Lung microvascular endothelial cell (primary cell): ENCODE data around the gene DGKB. TPM values are rescaled to one million over a fixed set of nuclear protein-coding genes. Genes with fewer than 3 reads are reported as not detected.

Source experiments
- DNase-seq, 2 donors: peaks; one replicate each; pipeline versions ENCODE4 v3.0.0 to v3.0.0-alpha.2; 2010; ENCODE audit warnings: low read depth in 2 of 2
- total RNA-seq: library from RNA; depleted of rRNA; stranded (reverse); fragments of >200 nt; gene quantifications from 2 replicates; pipeline ENCODE4 v1.2.1, GENCODE V29; 2014

DGKB gene
- total RNA-seq, 1 donor from 2014 or later: not detected

DNA sequence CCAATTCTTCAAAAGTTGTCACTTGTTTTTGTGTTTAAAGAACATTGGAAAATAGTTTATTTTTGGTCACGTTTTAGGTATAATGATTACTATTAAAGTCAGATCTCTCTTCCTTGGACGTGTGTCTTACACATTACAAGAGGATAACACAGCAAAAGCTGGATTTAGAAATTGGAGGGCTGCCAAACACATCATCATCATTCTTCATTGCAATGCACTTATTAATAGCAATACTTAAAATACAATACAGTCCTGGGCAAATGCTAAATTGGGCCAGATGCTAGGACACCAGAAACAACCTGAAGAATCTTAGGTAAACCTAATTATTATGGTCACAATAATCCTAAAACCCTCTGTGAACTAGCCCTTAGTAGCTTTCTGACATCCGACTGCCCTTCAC is 303.6 kb downstream of the DGKB start:
- DNase-seq: no peak

DNA sequence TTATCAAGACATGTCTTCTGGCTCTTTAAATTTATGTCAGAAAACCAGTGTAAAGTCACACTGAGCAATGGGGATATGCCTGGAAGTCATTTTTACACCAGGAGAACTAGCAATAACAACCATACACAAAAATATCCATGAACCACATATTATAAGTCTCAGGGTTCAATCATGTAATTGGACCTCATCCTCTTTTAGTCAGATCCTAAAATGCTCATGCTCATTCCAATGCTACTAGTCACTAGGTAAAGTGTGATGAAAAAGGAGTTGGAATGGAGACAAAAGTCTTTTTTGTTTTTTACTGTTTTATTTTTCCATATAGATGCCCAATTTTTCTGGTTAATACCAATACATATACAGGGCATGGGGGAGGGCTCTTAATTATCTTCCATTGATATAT is 306.1 kb downstream of the DGKB start:
- no peak for DNase-seq

DNA sequence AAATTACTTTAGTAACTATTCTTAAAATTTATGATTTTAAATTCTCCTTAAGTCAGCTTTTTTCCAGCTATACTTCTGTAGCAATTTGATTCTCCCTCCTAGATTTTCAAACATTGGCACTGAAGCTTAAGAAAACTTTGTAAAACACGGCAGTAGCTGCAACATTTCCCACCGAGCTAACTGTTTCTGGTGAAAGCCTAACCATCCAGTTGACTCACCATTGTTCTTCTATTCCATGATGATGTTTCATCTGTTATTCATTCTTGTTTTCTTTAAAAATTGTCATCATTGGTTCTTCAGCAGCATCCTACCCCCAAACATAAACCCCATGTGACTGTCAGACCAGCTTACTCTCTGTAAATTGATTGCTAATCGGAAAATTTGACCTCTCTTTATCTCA is 312.3 kb downstream of the DGKB start:
- no peak for DNase-seq

DNA sequence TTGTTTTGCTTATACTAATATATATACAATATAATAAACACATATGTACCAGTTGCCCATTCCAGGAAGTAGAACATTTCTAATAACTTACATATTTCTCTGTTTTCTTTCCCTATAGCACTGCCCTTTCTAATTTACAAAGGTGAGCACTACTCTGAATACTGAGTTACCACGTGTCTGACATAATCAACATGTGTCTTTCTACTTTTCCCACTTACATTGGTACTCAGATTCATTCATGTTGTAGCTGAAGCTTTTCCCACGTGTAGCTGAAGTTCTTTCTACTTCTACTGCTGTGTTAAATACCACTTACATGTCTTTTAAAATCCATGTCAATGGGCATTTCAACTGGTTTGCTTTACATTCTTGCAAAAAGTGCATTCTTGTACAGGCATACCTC is 317.3 kb downstream of the DGKB start:
- DNase-seq: no peak

DNA sequence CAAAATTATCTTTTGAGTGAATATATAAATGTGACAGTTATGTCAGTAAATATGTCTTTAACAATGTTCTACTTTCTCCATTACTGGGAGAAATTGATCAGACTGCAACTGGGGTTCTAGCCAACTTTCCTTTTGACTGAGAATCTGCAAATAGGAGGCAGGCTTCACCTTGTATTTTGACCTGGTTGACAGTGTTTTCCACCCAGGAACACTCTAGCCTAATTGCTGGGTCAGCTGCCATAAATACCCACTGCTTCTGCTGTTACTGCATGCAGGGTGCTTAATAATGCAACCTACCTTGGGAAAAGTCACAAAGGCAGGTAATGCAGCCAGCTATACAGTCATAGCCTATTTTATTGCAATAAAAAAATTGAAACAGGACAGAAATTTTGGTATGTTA is 319.0 kb downstream of the DGKB start:
- no peak for DNase-seq

DNA sequence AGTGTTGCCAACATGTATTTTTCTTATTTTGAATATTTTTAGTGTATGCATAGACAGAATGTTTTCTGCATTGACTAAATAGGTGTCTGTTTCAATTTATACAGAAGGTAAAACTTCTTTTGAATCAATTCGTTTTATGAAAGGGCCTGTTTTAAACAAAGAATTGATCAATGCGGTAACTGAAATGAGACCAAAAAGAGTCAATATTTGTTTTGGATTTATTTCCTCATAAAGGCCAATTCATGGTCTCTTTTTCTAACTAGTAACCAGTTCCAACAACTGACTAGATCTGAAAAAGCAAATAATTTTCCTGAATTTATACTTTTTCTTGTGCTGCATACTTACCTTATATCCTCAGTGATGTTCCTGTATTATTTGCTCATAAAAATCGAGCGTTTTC is 320.5 kb downstream of the DGKB start:
- no peak for DNase-seq

DNA sequence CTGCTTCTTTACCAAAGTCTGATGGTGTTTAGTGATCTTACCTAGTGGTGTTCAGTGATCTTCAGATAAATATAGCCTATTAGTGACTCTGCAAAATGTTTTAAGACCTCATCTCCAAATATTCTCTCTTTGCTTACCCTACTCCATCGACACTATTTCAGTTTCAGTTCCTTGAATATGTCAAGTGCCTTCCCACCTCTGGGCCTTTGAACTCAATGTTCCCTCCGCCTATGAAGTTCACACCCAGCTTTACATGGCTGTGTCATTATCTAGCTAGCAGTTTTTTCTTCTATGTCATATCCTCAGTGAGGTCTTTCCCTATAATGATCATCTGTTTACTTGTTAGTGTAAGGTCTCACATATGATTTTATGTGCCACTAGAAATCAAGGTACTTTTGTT is 322.6 kb downstream of the DGKB start:
- DNase-seq: no peak

DNA sequence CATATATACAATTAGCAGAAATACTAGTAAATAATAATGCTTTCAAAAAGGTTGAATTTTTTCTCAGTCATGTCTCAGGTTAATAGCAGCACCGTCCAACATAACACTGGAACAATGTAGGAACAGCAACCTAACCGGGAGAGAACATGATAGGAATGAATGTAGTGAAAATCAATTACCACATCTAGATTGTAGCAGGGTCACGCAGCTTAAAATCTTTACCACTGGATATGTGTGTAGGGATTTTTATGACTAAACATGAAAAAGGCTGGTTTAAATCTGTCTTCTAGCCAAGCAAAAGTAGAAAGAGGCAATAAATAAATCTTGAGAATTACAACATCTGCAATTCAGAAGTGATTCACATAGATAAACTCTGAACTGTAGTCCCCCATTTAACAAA is 326.0 kb downstream of the DGKB start:
- no peak for DNase-seq

DNA sequence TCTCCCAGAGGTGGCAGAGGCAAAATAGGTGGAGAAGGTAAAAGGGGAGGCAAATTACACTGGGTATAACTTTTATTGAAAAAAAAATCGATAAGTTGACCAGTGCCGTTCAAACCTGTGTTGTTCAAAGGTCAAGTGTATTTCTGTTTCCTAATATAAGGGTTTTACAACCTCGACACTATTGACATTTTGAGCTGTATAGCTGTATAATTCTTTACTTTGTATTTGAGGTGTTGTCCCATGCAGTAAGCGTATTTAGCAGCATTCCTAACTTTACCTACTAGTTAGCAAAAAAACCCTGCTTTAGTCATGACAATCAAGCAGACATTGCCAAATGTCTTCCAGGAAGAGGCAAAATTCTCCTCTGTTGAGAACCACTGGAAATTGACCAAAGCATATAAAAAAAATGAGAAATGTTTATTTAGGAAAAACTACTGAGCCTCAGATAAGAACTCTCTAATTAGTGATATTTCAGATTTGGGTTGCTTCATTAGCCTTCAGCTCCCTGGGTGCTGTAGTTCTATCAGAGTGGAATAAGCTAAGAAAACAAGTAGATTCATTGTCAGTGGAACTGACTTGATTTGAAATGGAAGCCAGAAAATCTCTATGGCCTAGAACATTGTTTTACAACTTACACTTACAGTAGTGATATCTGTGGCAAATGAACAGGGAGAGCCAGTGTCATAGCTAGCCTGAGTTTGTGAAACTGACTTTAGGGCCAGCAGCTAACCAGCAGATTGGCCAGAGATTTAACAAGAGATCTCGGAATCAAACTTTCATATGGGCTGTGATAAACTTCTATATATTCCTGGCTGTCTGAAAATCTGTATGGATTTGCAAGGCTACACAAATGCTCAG is 331.6 kb downstream of the DGKB start:
- no peak for DNase-seq

DNA sequence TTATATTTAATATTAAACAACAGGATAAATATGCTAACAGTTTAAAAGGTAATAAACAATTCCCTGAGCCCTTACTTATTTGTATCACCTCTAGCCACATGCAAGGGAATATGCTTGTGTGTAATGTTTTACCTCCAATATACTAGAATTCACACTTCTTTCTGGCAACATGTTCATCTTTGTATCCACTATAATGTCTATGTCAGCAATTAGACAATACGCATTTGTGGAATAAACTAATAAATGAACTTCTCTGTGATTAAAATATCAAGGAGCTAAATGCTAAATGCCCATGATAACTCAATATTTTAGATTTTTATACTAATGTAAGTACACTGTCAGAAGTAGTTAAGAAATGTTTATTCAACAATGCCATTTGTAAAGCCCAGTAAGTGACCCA is 350.5 kb downstream of the DGKB start:
- no peak for DNase-seq

DNA sequence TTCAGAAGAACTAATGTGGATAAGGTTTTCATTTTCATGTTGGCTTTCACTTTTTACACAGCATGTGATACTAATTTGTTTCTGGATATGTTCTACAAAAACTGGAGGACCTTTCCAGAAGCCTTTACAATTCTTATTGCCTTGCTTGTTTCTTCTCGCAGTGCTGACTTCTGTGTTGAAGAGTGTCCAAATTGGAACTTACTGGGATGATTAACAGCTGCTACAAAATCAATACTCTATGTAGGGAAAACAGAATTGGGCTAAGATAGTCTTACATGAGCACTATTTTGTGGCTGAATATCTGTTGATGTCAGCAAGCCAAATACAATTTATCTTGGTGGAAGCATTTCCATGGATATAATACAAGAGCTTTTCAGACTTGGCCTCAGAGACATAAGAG is 351.2 kb downstream of the DGKB start:
- no peak for DNase-seq

DNA sequence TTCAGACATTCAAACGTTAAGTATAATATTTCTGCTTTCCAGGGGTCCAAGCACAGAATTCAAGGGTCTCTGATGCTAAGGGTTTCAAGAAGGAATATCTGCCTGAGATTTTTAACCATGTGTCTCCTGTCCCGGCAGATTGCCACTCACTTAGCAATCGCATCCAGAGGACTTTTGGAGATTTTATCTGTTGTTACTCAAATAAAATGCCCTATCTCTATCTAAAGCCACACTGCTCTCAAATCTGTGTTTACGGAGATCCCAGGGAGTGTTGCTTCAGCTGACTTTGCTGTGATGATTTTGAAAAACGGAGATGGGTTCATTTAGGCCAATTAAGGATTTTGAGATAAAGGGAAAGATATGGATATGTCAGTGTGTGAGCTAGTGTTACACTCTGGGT is 359.9 kb downstream of the DGKB start:
- no peak for DNase-seq

DNA sequence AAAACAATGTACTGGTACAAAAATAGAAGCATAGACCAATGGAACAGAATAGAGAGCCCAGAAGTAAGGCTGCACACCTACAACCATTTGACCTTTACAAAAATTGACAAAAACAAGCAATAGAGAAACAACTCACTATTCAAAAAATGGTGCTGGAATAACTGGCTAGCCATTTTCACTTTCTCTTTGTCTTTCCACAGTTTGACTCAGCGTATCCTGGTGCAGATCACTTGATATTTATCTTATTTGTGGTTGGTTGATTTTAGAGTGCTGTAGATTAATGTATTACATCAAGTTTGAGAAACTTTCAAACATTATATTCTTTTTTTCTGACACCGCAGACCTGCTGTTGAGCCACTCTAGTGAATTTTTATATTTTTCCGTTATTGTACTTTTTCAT is 381.4 kb downstream of the DGKB start:
- no peak for DNase-seq

DNA sequence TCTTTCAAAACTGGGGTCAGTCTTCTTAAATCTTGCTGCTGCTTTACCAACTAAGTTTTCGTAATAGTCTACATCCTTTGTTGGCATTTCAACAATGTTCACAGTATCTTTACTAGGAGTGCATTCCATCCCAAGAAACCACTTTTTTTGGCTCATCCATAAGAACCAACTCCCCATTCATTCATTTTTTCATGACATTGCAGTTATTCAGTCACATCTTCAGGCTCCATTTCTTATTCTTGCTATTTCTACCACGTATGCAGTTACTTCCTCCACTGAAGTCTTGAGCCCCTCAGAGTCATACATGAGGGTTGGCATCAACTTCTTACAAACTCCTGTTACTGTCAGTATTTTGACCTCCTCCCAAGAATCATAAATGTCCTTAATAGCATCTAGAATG is 392.3 kb downstream of the DGKB start:
- no peak for DNase-seq

DNA sequence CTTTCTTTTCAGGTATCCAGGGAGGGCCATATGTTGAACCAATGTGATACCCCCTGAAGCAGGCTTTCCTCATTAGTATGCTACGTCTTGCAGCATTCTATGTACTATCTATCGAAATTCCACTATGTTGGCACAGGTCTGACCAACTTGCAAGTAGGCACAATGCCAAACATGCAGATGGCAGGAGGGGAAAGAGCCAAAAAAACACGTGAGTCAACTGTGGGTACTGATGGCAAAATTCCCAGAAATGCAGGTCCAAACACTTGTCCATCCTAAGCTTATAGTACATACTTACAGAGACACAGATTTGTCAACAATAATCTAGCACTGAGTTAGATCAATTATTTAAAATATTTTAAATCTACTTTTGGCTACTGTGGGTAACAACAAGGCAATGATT is 394.9 kb downstream of the DGKB start:
- no peak for DNase-seq

DNA sequence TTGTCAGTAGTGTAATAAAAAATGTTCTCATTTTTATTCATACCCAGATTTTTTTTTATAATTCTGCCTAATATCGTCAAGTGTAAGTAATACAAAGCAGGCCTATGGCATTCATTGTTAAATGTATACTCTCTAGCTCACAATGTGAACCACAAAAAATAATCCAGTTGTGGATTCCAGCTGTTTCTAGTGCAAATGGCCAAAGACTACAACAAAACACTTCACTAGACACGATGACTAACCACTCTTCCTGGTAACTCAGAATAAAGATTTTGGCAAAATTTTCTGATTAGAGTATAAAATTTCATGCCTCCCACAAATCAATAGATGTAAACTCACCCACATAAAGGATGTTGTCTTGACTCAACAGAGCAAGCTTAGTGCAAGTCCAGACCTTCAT is 396.6 kb downstream of the DGKB start:
- DNase-seq: no peak

DNA sequence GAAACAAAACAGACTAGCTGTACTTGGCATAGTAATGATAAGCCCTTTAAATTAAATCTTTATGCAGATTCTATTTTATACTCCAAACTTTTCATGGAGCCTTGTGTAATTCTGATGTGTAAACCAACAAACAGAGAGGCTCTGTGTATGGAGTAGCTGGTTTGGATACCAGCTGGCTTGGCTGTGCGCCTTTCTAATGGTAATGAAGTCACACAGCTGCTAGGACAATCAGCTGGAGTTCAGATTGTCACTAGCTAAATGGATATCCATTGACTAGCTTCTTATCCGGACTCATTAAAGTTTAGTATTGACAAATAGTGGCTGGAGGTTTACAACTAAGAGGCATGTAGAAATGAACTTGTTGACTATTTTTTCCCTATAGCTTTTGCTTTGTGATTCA is 398.4 kb downstream of the DGKB start:
- DNase-seq: no peak

DNA sequence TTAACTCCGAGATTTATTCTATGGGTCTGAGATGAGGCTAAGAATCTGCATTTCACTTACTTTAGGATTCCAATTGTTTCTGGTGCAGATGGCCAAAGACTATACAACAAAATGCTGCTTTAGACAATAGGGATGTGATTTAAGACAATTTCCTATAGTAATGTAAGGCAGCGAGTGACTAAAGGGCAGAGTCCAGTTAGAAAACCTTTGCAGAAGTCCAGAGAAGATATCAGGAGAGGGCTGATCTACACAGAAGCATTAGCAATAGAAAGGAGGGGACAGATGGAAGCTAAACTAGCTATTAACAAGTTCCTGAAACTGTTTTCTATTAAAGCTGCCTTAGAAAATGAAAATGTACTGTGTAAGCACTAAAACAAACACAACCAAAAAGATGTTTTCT is 398.9 kb downstream of the DGKB start:
- no peak for DNase-seq

DNA sequence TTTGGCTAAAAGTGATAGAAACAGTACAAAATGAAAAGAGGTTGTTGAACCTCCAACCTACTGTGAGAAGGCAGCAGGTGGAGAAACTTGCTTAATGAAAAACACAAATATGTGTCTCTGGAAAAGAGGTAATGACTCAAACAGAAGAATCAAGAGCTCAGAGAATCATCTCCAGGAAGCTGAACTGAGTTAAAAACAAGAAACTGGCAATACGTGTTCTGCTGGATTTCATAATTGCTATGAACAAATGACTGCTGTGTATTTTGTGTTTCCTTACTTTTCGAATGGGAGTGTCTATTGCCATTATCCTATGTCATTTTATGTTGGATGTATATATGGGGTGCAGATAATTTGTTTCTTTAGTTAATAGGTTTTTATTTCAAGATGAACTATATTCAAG is 401.1 kb downstream of the DGKB start:
- no peak for DNase-seq

DNA sequence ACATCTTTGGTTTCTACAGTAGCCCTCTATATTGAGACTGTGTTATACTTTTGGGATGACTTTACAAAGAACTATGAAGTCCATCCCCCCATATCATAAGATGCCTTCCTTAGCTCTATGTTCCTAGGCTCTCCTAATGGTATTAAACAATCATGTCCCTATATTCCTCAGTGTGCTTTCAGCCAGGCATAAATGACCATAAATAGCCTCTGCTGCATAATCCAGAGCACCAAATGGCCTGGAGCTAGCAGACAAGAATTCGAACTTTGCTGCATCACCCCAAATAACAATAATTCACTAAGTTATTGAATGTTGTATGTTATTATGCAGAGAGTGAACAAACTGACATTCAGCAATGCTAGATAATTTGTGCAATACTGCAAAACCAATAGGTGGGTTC is 405.2 kb downstream of the DGKB start:
- no peak for DNase-seq

DNA sequence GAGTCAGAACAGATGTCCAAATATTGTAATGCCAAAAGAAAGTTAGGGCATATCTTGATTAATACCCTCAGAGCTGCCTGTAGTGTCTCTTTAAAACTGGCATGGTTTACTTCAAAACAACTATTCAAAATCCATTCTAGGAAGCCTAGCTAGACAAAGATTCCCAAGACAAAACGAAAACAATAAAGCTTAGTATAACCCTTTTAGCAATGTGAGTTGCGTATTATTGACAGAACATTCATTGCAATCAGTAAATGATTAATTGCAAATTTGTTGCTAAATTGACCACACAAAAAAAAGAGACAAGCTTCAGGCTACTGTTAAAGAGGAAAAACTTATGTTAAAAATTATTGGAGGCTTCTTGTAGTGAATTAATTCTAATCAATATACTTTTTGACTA is 406.9 kb downstream of the DGKB start:
- DNase-seq: no peak

DNA sequence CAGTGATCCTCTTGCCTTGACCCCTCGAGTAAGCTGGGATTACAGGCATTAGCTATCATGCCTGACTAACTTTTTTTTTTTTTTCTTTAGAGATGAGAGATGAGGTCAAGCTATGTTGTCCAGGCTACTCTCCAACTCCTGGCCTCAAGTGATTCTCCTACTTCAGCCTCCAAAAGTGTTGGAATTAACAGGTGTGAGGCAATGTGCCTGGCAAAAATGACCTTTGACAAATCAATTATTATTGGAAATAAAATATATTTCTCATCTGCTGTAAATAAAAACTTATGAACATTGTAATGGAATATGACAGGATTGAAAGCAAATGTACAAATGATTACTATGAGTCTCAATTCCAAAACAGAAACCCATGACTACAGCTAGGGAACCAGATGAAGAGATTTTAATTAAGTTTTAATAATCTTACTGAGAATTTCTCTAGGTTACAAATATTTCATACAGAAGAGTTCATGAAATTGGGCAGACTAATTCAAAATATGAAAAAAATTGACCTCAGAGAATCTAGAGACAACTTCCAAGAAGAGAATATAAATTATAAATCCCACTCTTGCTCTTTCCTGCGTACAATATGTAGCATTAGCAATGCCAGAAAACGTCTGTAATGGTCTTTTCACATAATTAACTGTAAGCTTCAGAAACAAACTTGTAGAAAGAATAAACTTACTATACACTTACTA is 414.7 kb downstream of the DGKB start:
- DNase-seq: no peak

DNA sequence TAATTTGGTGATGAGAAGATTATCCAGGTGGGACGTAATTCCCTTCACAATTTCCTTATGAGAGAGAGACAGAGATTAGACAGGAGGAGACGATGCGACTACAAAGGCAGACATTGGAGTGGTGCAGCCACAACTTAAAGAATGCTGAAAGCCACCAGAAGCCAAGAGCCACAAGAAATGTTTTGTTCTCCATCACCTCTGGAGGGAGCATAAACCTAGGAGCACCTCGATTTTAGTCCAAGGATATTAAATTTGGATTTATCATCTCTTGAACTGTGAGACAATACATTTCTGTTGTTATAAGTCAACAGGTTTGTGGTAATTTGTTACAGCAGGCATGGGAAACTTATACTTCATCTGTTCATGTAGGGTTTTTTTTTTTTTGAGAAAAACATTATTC is 418.9 kb downstream of the DGKB start:
- no peak for DNase-seq
